SK-N-SH treated with all-trans-retinoic acid at 6 μM for 48 hours (cell line): ENCODE data around the gene DDIT3.

ENCODE experiments used
- ATAC-seq: fragments of 200-7000 bp; cut with Tn5 transposase; 3 replicates; pipeline ENCODE4 v1.9.1; 2020; ENCODE audit warnings: mild to moderate bottlenecking, moderate library complexity
- ESRRG ChIP-seq: fragments of 250-450 bp; sonication (Bioruptor Pico); IDR thresholded peaks from 2 replicates; pipeline ENCODE4 v1.6.1; 2021; ENCODE audit warnings: mild to moderate bottlenecking
- POU6F1 ChIP-seq: fragments of 250-450 bp; sonication (Bioruptor Pico); IDR thresholded peaks from 2 replicates; pipeline ENCODE4 v1.8.0; 2021; ENCODE audit warnings: low read depth, mild to moderate bottlenecking, moderate library complexity, borderline replicate concordance
- SNAI2 ChIP-seq: fragments of 250-450 bp; sonication (Bioruptor Pico); IDR thresholded peaks from 2 replicates; pipeline ENCODE4 v1.5.0; 2020; ENCODE audit warnings: mild to moderate bottlenecking, moderate library complexity
- TCF4 ChIP-seq: fragments of 250-450 bp; sonication (Bioruptor Pico); IDR thresholded peaks from 2 replicates; pipeline ENCODE4 v1.8.0; 2021; ENCODE audit warnings: mild to moderate bottlenecking, moderate library complexity, borderline replicate concordance
- TSHZ2 ChIP-seq: fragments of 250-450 bp; sonication (Bioruptor Pico); IDR thresholded peaks from 2 replicates; pipeline ENCODE4 v1.5.0; 2020; ENCODE audit warnings: mild to moderate bottlenecking, moderate library complexity
- ZFP3 ChIP-seq: fragments of 250-450 bp; sonication (Bioruptor Pico); IDR thresholded peaks from 2 replicates; pipeline ENCODE4 v1.5.0; 2020; ENCODE audit warnings: mild to moderate bottlenecking, moderate library complexity
- ZNF70 ChIP-seq: fragments of 450-650 bp; formaldehyde crosslinking; IDR thresholded peaks from 2 replicates; pipeline ENCODE4 v1.5.0; 2020; ENCODE audit warnings: mild to moderate bottlenecking, moderate library complexity

The DDIT3 gene

GRCh38 chr12:57467212-57467874, 53.0 kb downstream of the DDIT3 start:
- no peak for TF ChIP-seq TSHZ2 (CRISPR knock-in tag)
- TF ChIP-seq POU6F1 (CRISPR knock-in tag): no peak
- TF ChIP-seq TCF4 (CRISPR knock-in tag): no peak
- no peak for TF ChIP-seq SNAI2 (CRISPR knock-in tag)
- no peak for TF ChIP-seq ZFP3 (CRISPR knock-in tag)
- no peak for TF ChIP-seq ESRRG
- no peak for TF ChIP-seq ZNF70
- ATAC-seq: no peak
